ENCODE data around the gene EN1. TPM values are rescaled to one million over a fixed set of nuclear protein-coding genes. Genes with fewer than 3 reads are reported as not detected.

EN1 gene
- total RNA-seq, 1 experiment from 2014 or later, result not detected

DNA sequence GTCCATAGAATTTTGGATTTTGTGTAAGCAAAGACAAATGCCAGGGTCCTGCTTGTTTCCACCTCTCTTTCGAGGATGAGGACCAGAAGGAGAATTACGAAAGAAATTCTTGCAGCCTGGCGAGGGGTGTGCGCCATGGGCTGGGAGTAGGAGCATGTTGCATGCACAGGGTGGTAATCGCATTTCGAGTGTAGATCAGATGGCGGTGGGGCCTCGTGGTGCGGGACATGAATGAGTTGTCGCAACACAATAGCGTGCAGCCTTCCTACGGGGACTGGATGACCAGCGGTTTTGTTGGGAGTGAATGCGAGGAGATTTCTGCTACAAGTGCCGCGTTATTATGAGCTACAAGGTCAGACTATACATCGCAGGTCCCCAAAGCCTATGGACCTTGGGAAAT is 4.2 kb upstream of the EN1 start:
- H3K9me3 ChIP-seq (ENCODE audit: low read depth, low read length, poor library complexity, severe bottlenecking), result no peaks in the 10 kb centered on the region
- H3K4me1 ChIP-seq (ENCODE audit: insufficient read depth, low read length, poor library complexity, severe bottlenecking), result peaks cover 21% of the 10 kb centered on the region
- no TSS peak for BruUV-seq (replicated peaks)
- H3K27me3 ChIP-seq (replicated peaks; ENCODE audit: insufficient read depth, low read depth, low read length, poor library complexity), result peaks cover 99% of the 10 kb centered on the region
- ChIA-PET CTCF (interaction anchor here (0.6 kb wide), 1 partner anchor 458 kb away, joined by 3 read pairs; no protein-coding TSS in a partner anchor), POLR2A (ENCODE audit: low non-redundant PET) (no interaction called here)
- intact Hi-C loops (cut with micrococcal nuclease; ENCODE audit: unreplicated experiment), result loop anchor here (10.0 kb wide), 1 partner anchor 477 kb away; no protein-coding TSS in a partner anchor
- no peak overlapping the region for H3K4me3 ChIP-seq (ENCODE audit: low read depth, low read length, poor library complexity, severe bottlenecking)
- TF ChIP-seq, protein P1, sequence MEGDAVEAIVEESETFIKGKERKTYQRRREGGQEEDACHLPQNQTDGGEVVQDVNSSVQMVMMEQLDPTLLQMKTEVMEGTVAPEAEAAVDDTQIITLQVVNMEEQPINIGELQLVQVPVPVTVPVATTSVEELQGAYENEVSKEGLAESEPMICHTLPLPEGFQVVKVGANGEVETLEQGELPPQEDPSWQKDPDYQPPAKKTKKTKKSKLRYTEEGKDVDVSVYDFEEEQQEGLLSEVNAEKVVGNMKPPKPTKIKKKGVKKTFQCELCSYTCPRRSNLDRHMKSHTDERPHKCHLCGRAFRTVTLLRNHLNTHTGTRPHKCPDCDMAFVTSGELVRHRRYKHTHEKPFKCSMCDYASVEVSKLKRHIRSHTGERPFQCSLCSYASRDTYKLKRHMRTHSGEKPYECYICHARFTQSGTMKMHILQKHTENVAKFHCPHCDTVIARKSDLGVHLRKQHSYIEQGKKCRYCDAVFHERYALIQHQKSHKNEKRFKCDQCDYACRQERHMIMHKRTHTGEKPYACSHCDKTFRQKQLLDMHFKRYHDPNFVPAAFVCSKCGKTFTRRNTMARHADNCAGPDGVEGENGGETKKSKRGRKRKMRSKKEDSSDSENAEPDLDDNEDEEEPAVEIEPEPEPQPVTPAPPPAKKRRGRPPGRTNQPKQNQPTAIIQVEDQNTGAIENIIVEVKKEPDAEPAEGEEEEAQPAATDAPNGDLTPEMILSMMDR (conservative IDR thresholded peaks at IDR 0.05; ENCODE audit: low read depth, low read length), result no peak
- no peak for DNase-seq (ENCODE audit: low spot score)
- H3K36me3 ChIP-seq (ENCODE audit: insufficient read depth, low read length, poor library complexity, severe bottlenecking), result no peaks in the 10 kb centered on the region
- H3K27ac ChIP-seq (ENCODE audit: low read depth, low read length, poor library complexity, severe bottlenecking), result no peak overlapping the region

DNA sequence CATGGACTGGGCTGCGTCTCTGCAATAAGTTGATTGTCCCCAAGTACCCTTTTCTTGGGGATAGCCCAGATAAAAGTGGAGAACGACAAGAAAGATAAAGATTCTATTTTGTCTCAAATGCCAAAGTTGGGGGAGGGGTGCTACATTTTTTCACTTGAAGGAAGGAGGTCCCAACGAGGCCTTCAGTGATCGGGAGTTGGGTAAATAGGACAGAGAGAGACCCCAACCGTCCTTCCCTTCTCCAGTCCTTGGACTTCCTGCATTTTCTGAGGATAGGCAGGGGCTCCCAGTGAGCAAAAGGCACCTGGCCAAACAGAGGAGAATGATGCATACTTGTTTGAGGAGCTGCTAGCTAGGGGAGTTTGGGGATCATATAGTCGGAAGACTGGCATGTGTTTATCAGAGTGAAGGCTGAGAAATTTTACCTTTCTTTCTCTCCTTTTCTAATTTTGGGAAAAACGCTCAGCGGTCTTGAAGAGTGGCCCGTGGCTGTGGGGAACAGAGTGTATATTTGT is 3.5 kb upstream of the EN1 start:
- H3K4me1 ChIP-seq (ENCODE audit: insufficient read depth, low read length, poor library complexity, severe bottlenecking), result peaks cover 21% of the 10 kb centered on the region
- H3K27me3 ChIP-seq (replicated peaks; ENCODE audit: insufficient read depth, low read depth, low read length, poor library complexity), result peaks cover 97% of the 10 kb centered on the region
- DNase-seq (ENCODE audit: low spot score), result no peak
- no peaks in the 10 kb centered on the region for H3K36me3 ChIP-seq (ENCODE audit: insufficient read depth, low read length, poor library complexity, severe bottlenecking)
- no peaks in the 10 kb centered on the region for H3K9me3 ChIP-seq (ENCODE audit: low read depth, low read length, poor library complexity, severe bottlenecking)
- ChIA-PET CTCF (no interaction called here), POLR2A (ENCODE audit: low non-redundant PET) (no interaction called here)
- H3K27ac ChIP-seq (ENCODE audit: low read depth, low read length, poor library complexity, severe bottlenecking), result no peak overlapping the region
- TF ChIP-seq, protein P1 (conservative IDR thresholded peaks at IDR 0.05; ENCODE audit: low read depth, low read length), result no peak
- TF ChIP-seq EZH2 (IDR thresholded peaks at IDR 0.05; ENCODE audit: borderline replicate concordance, low read depth, low read length, poor library complexity, severe bottlenecking), result no peak
- no TSS peak for BruUV-seq (replicated peaks)
- no peak overlapping the region for H3K4me3 ChIP-seq (ENCODE audit: low read depth, low read length, poor library complexity, severe bottlenecking)
- intact Hi-C loops (cut with micrococcal nuclease; ENCODE audit: unreplicated experiment), result loop anchor here (10.0 kb wide), 1 partner anchor 476 kb away; no protein-coding TSS in a partner anchor

GRCh38 chr2:118850168-118850900 is 2.9 kb upstream of the EN1 start:
- TF ChIP-seq EZH2 (IDR thresholded peaks at IDR 0.05; ENCODE audit: borderline replicate concordance, low read depth, low read length, poor library complexity, severe bottlenecking), result no peak
- TF ChIP-seq, protein P1 (conservative IDR thresholded peaks at IDR 0.05; ENCODE audit: low read depth, low read length), result no peak
- Histone ChIP-seq H3K27ac (ENCODE audit: low read depth, low read length, poor library complexity, severe bottlenecking) (no peak overlapping the region), H3K4me1 (ENCODE audit: insufficient read depth, low read length, poor library complexity, severe bottlenecking) (peaks cover 17% of the 10 kb centered on the region), H3K27me3 (replicated peaks; ENCODE audit: insufficient read depth, low read depth, low read length, poor library complexity) (peaks cover 98% of the 10 kb centered on the region), H3K9me3 (ENCODE audit: low read depth, low read length, poor library complexity, severe bottlenecking) (no peaks in the 10 kb centered on the region), H3K4me3 (ENCODE audit: low read depth, low read length, poor library complexity, severe bottlenecking) (no peak overlapping the region), H3K36me3 (ENCODE audit: insufficient read depth, low read length, poor library complexity, severe bottlenecking) (no peaks in the 10 kb centered on the region)
- CTCF ChIA-PET, result no interaction called here
- no peak for DNase-seq (ENCODE audit: low spot score)
- BruUV-seq (replicated peaks), result no TSS peak
- POLR2A ChIA-PET (ENCODE audit: low non-redundant PET), result no interaction called here
- intact Hi-C loops (cut with micrococcal nuclease; ENCODE audit: unreplicated experiment), result loop anchor here (10.0 kb wide), 1 partner anchor 476 kb away; no protein-coding TSS in a partner anchor
